Prostate gland (tissue), 2 donors: Measurements from ENCODE around the gene APBA2. TPM values are rescaled to one million over a fixed set of nuclear protein-coding genes. Genes with fewer than 3 reads are reported as not detected.

Experiments used
- DNase-seq: peaks from one replicate; pipeline ENCODE4 v3.0.0-alpha.2; 2019; ENCODE audit warnings: low spot score
- H3K27ac ChIP-seq, 2 donors: fragments of 200-600 bp; sonication (generic); 2 replicates each; pipeline ENCODE4 v1.5.1; 2017 to 2019
- H3K27me3 ChIP-seq: fragments of 200-600 bp; sonication (generic); replicated peaks from 2 replicates; pipeline ENCODE4 v1.5.1; 2019; ENCODE audit not compliant: insufficient read depth
- H3K36me3 ChIP-seq, 2 donors: fragments of 200-600 bp; sonication (generic); 1 replicate in 1 of 2; 2 replicates in 1 of 2; pipeline versions ENCODE4 v1.5.1 to v1.8.1; 2017 to 2019
- H3K4me1 ChIP-seq: fragments of 200-600 bp; sonication (generic); replicated peaks from 2 replicates; pipeline ENCODE4 v1.5.1; 2019
- H3K4me3 ChIP-seq, 2 donors: fragments of 200-600 bp; sonication (generic); 2 replicates each; pipeline ENCODE4 v1.5.1; 2017 to 2019
- H3K9me3 ChIP-seq: fragments of 200-600 bp; sonication (generic); 2 replicates; pipeline ENCODE4 v1.5.1; 2017
- POLR2A ChIP-seq: fragments of 450-650 bp; IDR thresholded peaks from one replicate; pipeline ENCODE4 v1.6.1; 2016; ENCODE audit warnings: antibody characterized with exemption, mild to moderate bottlenecking
- POLR2AphosphoS5 ChIP-seq: sonication (generic); formaldehyde crosslinking; IDR thresholded peaks from one replicate; pipeline ENCODE4 v1.6.1; 2017; ENCODE audit warnings: antibody characterized with exemption
- WGBS: methylation state at CpG from one replicate; pipeline ENCODE4 v1.1.5; 2018; 5-methylcytosine and 5-hydroxymethylcytosine counted together
- intact Hi-C: fragments of 100-400 bp; cut with DNase I; formaldehyde crosslinking; loops from one replicate; pipeline ENCODE4 v1.14.2; 2022
- total RNA-seq, 2 donors: library from RNA; depleted of rRNA; stranded (reverse); fragments of >200 nt; gene quantifications; one replicate each; pipeline ENCODE4 v1.1.0, GENCODE V29; 2016
- TF ChIP-seq, protein P1 (sequence below), 4 experiments: fragments of 200-600 bp in 2 of 4; fragments of 450-650 bp in 2 of 4; sonication (generic) in 2 of 4; IDR thresholded peaks; 1 replicate in 3 of 4; 2 replicates in 1 of 4; pipeline ENCODE4 v1.5.1; 2016 to 2019; ENCODE audit warnings: antibody characterized with exemption in 4 of 4, mild to moderate bottlenecking in 2 of 4, moderate library complexity in 2 of 4

Gene APBA2
- total RNA-seq, 2 donors from 2014 or later: 2.6 to 25.3 TPM

DNA sequence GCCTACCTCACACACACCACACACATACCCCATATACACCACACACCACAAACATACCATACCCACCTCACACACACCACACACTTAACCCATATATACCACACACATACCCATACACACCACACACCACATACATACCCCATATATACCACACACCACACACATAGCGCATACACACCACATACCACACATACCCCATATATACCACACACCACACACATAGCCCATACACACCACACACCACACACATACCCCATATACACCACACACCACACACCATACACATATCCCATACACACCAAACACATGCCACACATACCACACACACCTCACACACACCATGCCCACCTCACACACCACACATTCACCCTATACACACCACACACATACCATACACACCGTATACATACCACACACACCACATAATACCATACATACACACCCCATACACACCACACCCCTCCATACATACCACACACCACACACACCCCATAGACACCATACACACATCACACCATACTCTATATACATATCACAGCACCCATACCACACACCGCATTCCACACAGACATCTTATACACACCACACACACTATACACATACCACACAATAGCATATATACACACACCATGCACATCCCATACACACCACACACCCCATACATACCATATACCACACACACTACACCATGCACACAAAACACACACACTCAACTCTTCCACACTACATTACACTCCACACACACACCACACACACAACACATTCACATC, 29.5 kb downstream of the APBA2 start:
- Histone ChIP-seq H3K4me1 (no peaks in the 10 kb centered on the region), H3K4me3 (no peak overlapping the region), H3K9me3 (no peaks in the 10 kb centered on the region), H3K36me3 (no peaks in the 10 kb centered on the region), H3K27ac (no peak overlapping the region), H3K27me3 (no peaks in the 10 kb centered on the region)
- DNase-seq: no peak
- TF ChIP-seq POLR2AphosphoS5: no peak
- TF ChIP-seq, protein P1, sequence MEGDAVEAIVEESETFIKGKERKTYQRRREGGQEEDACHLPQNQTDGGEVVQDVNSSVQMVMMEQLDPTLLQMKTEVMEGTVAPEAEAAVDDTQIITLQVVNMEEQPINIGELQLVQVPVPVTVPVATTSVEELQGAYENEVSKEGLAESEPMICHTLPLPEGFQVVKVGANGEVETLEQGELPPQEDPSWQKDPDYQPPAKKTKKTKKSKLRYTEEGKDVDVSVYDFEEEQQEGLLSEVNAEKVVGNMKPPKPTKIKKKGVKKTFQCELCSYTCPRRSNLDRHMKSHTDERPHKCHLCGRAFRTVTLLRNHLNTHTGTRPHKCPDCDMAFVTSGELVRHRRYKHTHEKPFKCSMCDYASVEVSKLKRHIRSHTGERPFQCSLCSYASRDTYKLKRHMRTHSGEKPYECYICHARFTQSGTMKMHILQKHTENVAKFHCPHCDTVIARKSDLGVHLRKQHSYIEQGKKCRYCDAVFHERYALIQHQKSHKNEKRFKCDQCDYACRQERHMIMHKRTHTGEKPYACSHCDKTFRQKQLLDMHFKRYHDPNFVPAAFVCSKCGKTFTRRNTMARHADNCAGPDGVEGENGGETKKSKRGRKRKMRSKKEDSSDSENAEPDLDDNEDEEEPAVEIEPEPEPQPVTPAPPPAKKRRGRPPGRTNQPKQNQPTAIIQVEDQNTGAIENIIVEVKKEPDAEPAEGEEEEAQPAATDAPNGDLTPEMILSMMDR (IDR thresholded peaks at IDR 0.05): no peak
- intact Hi-C loops: no loop called here
- 91% methylated on average over 3 of the region's 3 CpGs for WGBS

DNA sequence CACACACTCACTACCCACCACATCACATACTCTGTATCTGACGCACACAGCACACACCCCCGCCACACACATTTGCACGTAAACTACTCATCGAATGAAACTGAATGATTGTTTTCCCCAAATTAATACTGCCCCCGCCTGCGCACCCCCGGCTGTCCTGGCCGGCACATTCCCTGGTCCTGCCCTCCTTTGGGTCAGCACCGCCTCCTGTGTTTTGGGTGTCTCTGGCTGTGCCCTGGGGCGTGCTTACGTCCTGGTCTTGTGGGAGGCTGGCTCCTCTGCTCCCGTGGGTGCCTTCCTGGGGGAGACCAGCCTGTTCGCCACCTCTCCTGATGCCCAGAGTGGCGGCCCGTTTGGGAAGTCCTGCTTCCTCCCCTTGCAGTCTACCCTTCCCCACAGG, 30.2 kb downstream of the APBA2 start:
- intact Hi-C loops: no loop called here
- no peak for TF ChIP-seq POLR2A
- TF ChIP-seq POLR2AphosphoS5: no peak
- TF ChIP-seq, protein P1 (IDR thresholded peaks at IDR 0.05): no peak
- 95% methylated on average over 15 of the region's 15 CpGs for WGBS

GRCh38 chr15:28917791-28918140, 32.0 kb downstream of the APBA2 start:
- H3K4me3 ChIP-seq: no peak overlapping the region
- 80% methylated on average over 9 of the region's 9 CpGs for WGBS
- H3K36me3 ChIP-seq: no peaks in the 10 kb centered on the region
- TF ChIP-seq POLR2A (no peak), POLR2AphosphoS5 (no peak)
- TF ChIP-seq, protein P1 (IDR thresholded peaks at IDR 0.05): no peak
- intact Hi-C loops: no loop called here
- no peaks in the 10 kb centered on the region for H3K4me1 ChIP-seq
- no peaks in the 10 kb centered on the region for H3K27me3 ChIP-seq
- no peak overlapping the region for H3K27ac ChIP-seq
- DNase-seq: no peak
- no peaks in the 10 kb centered on the region for H3K9me3 ChIP-seq

More for the DNA sequence above, 30.2 kb downstream of the APBA2 start:
- no peaks in the 10 kb centered on the region for H3K36me3 ChIP-seq
- H3K27ac ChIP-seq: no peak overlapping the region
- no peaks in the 10 kb centered on the region for H3K27me3 ChIP-seq
- H3K4me1 ChIP-seq: no peaks in the 10 kb centered on the region
- H3K4me3 ChIP-seq: no peak overlapping the region
- no peaks in the 10 kb centered on the region for H3K9me3 ChIP-seq
- DNase-seq: no peak

- Histone ChIP-seq H3K27ac (no peak overlapping the region), H3K4me1 (no peaks in the 10 kb centered on the region), H3K36me3 (no peaks in the 10 kb centered on the region), H3K4me3 (no peak overlapping the region), H3K9me3 (no peaks in the 10 kb centered on the region), H3K27me3 (no peaks in the 10 kb centered on the region)
- no peak for DNase-seq
- TF ChIP-seq POLR2A (no peak), POLR2AphosphoS5 (no peak)
- TF ChIP-seq, protein P1 (IDR thresholded peaks at IDR 0.05): no peak
- intact Hi-C loops: no loop called here
- WGBS: 85% methylated on average over 40 of the region's 41 CpGs
Measured at GRCh38 chr15:28918141-28918983, 32.6 kb downstream of the APBA2 start.
